Neural cell (in vitro differentiated cells): ENCODE results near the gene PHLDB1. TPM values are rescaled to one million over a fixed set of nuclear protein-coding genes. Genes with fewer than 3 reads are reported as not detected.

ENCODE experiments used
- H2AFZ ChIP-seq: fragments of 200-600, 300-800 bp; sonication (generic), shearing (Covaris generic); 2 replicates; pipeline ENCODE4 v1.6.0; 2014; ENCODE audit warnings: low read depth, mild to moderate bottlenecking, antibody characterized with exemption, low read length, moderate library complexity
- H3F3A ChIP-seq: fragments of 200-600 bp; shearing (Covaris generic); 2 replicates; pipeline ENCODE4 v1.6.1; 2016; ENCODE audit warnings: mild to moderate bottlenecking, moderate library complexity, mixed read lengths, antibody characterized with exemption, low read length; ENCODE audit not compliant: insufficient read depth, poor library complexity, severe bottlenecking
- H3K27ac ChIP-seq: fragments of 200-600, 300-800 bp; sonication (generic), shearing (Covaris generic); 2 replicates; pipeline ENCODE4 v1.5.1; 2014; ENCODE audit warnings: mild to moderate bottlenecking, low read length, moderate library complexity
- H3K27me3 ChIP-seq: fragments of 300-800, 200-600 bp; sonication (generic), shearing (Covaris generic); 2 replicates; pipeline ENCODE4 v1.6.0; 2014; ENCODE audit warnings: mild to moderate bottlenecking, low read depth, low read length, moderate library complexity; ENCODE audit not compliant: insufficient read depth
- H3K36me3 ChIP-seq: fragments of 300-800, 200-600 bp; sonication (generic), shearing (Covaris generic); 2 replicates; pipeline ENCODE4 v1.5.1; 2014; ENCODE audit warnings: mild to moderate bottlenecking, antibody characterized with exemption, low read length, moderate library complexity; ENCODE audit not compliant: insufficient read depth
- H3K4me2 ChIP-seq: fragments of 300-800, 200-600 bp; sonication (generic), shearing (Covaris generic); 2 replicates; pipeline ENCODE4 v1.6.0; 2014; ENCODE audit warnings: mild to moderate bottlenecking, low read length
- H3K4me3 ChIP-seq: fragments of 300-800, 200-600 bp; sonication (generic), shearing (Covaris generic); 2 replicates; pipeline ENCODE4 v1.5.1; 2014; ENCODE audit warnings: mild to moderate bottlenecking, low read length, moderate library complexity
- H3K79me2 ChIP-seq: fragments of 200-600 bp; shearing (Covaris generic); replicated peaks from 2 replicates; pipeline ENCODE4 v1.6.0; 2014; ENCODE audit warnings: mild to moderate bottlenecking, low read length, moderate library complexity; ENCODE audit not compliant: insufficient read depth
- H3K9ac ChIP-seq: fragments of 300-800, 200-600 bp; sonication (generic), shearing (Covaris generic); 2 replicates; pipeline ENCODE4 v1.6.1; 2016; ENCODE audit warnings: mild to moderate bottlenecking, low read length, mixed read lengths
- H3K9me2 ChIP-seq: fragments of 200-600 bp; shearing (Covaris generic); 2 replicates; pipeline ENCODE4 v1.6.1; 2016; ENCODE audit warnings: mild to moderate bottlenecking, low read length, mixed read lengths; ENCODE audit not compliant: insufficient read depth
- H3K9me3 ChIP-seq: fragments of 200-600, 300-800 bp; sonication (generic), shearing (Covaris generic); 2 replicates; pipeline ENCODE4 v1.6.1; 2016; ENCODE audit warnings: mild to moderate bottlenecking, mixed run types, low read length, moderate library complexity, mixed read lengths
- H4K20me1 ChIP-seq: fragments of 200-600 bp; shearing (Covaris generic); 2 replicates; pipeline ENCODE4 v1.6.1; 2016; ENCODE audit warnings: mild to moderate bottlenecking, mixed run types; ENCODE audit not compliant: insufficient read depth
- CTCF ChIP-seq: fragments of 450-650 bp; IDR thresholded peaks from 2 replicates; pipeline ENCODE4 v1.5.1; 2014; ENCODE audit warnings: antibody characterized with exemption, mild to moderate bottlenecking, moderate library complexity; ENCODE audit not compliant: poor library complexity, severe bottlenecking
- EP300 ChIP-seq: fragments of 450-650 bp; conservative IDR thresholded peaks from 2 replicates; pipeline ENCODE4 v1.6.1; 2014; ENCODE audit warnings: antibody characterized with exemption, mild to moderate bottlenecking, moderate library complexity; ENCODE audit not compliant: poor library complexity, severe bottlenecking
- EZH2 ChIP-seq: fragments of 200-600, 300-800 bp; shearing (Covaris generic), sonication (generic); IDR thresholded peaks from 2 replicates; pipeline ENCODE4 v1.6.1; 2014; ENCODE audit warnings: antibody characterized with exemption, low read length, borderline replicate concordance, mild to moderate bottlenecking; ENCODE audit not compliant: insufficient read depth, poor library complexity, severe bottlenecking
- MXI1 ChIP-seq: fragments of 450-650 bp; conservative IDR thresholded peaks from 2 replicates; pipeline ENCODE4 v1.6.1; 2014; ENCODE audit warnings: antibody characterized with exemption, mild to moderate bottlenecking; ENCODE audit not compliant: poor library complexity, severe bottlenecking
- POLR2AphosphoS5 ChIP-seq: IDR thresholded peaks from 2 replicates; pipeline ENCODE4 v1.6.1; 2012
- RAD21 ChIP-seq: fragments of 450-650 bp; conservative IDR thresholded peaks from 2 replicates; pipeline ENCODE4 v1.6.1; 2014; ENCODE audit warnings: antibody characterized with exemption, mild to moderate bottlenecking, moderate library complexity
- REST ChIP-seq: IDR thresholded peaks from 2 replicates; pipeline ENCODE4 v1.6.1; 2012; ENCODE audit warnings: borderline replicate concordance
- SMC3 ChIP-seq: fragments of 450-650 bp; conservative IDR thresholded peaks from 2 replicates; pipeline ENCODE4 v1.6.1; 2014; ENCODE audit warnings: antibody characterized with exemption, mild to moderate bottlenecking, moderate library complexity; ENCODE audit not compliant: poor library complexity
- TAF1 ChIP-seq: IDR thresholded peaks from 2 replicates; pipeline ENCODE4 v1.6.1; 2012; ENCODE audit warnings: low read depth
- polyA plus RNA-seq: library from polyadenylated mRNA; depleted of rRNA; stranded (reverse); fragments of >200 nt; gene quantifications from 2 replicates; pipeline ENCODE4 v1.2.3, GENCODE V29; 2014

PHLDB1 gene
- polyA plus RNA-seq, 1 donor from 2014 or later, result 114 TPM

- Histone ChIP-seq H3K27ac (peak overlapping the region; percentile 3), H3K36me3 (peaks cover 10% of the 10 kb centered on the region), H3K9me3 (no peaks in the 10 kb centered on the region), H3K27me3 (no peaks in the 10 kb centered on the region), H3K4me2 (no peak overlapping the region), H3K79me2 (no peaks in the 10 kb centered on the region), H3F3A (no peaks in the 10 kb centered on the region), H3K9me2 (no peaks in the 10 kb centered on the region), H4K20me1 (no peaks in the 10 kb centered on the region), H3K4me3 (no peak overlapping the region), H3K9ac (no peak overlapping the region), H2AFZ (no peak overlapping the region)
- no peak for TF ChIP-seq EZH2
- TF ChIP-seq TAF1, result no peak
- no peak for TF ChIP-seq SMC3
- no peak for TF ChIP-seq CTCF
- TF ChIP-seq POLR2AphosphoS5, result no peak
- TF ChIP-seq EP300, result no peak
- TF ChIP-seq RAD21, result no peak
- TF ChIP-seq REST, result no peak
- no peak for TF ChIP-seq MXI1
Measured at GRCh38 chr11:118652681-118653181, 45.3 kb downstream of the PHLDB1 start.

GRCh38 chr11:118653684-118654390 lies 46.4 kb downstream of the PHLDB1 start:
- TF ChIP-seq RAD21 (no peak), TAF1 (no peak)
- H3K27me3 ChIP-seq, result no peaks in the 10 kb centered on the region
- no peak overlapping the region for H2AFZ ChIP-seq
- H3K9me3 ChIP-seq, result no peaks in the 10 kb centered on the region
- H3K79me2 ChIP-seq, result no peaks in the 10 kb centered on the region
- H3K4me3 ChIP-seq, result no peak overlapping the region
- H3K9me2 ChIP-seq, result no peaks in the 10 kb centered on the region
- H3K4me2 ChIP-seq, result no peak overlapping the region
- H3K9ac ChIP-seq, result no peak overlapping the region
- peak overlapping the region; percentile 17 for H3K27ac ChIP-seq
- no peaks in the 10 kb centered on the region for H4K20me1 ChIP-seq
- no peaks in the 10 kb centered on the region for H3F3A ChIP-seq
- peaks cover 10% of the 10 kb centered on the region for H3K36me3 ChIP-seq
